NCI-H2171 treated with DMSO at 0.1 percent for 48 hours (cell line): Measurements from ENCODE around the gene DIS3L.
"Not testable (repeated sequence)": the region's sequence is repeated elsewhere in the genome, so short reads cannot be mapped to it uniquely, and the experiment has no call there.

Experiments used
- DNase-seq: peaks from one replicate; lab custom pipeline; 2025; lab: John Stamatoyannopoulos, UW

Gene DIS3L

GRCh38 chr15:66278056-66278455 is 15.3 kb upstream of the DIS3L start:
- DNase-seq = no peak

DNA sequence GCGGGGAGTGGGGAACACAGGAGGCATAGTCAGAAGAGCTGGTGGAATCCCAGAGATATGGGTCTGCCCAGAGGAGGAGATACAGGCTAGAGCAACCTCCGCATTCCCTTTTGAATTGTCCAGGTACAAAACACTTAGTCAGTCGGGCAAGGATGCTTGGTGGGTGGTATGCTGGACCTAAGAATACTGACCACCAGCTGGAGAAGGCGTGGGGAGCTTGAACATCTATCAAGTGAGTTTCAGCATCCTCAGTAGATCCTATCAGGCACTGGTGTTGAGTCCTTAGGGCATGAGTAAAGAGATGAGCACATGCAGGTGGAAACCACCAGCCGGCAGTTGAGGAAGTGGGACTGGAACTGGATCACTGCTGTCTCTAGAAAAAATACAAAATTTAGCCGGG is 14.7 kb upstream of the DIS3L start:
- no peak for DNase-seq

DNA sequence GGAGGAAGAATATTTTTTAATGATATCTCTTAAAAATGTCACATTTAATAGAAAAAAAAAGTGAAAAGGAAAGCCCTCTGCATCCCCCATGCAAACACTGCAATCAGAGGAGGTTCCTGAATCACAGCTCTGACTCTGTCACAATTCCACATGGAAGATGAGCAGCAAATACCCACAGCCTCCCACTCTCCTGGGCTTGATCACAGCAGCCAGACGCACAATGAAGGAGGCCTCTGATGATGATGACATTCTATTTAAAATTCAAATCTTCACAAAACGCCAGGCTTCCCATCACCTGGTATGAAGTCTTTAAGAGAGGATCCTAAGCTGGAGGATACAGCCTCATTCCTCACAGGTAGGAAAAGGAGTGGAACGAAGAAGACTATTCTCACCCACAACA is 9.1 kb upstream of the DIS3L start:
- DNase-seq = no peak

DNA sequence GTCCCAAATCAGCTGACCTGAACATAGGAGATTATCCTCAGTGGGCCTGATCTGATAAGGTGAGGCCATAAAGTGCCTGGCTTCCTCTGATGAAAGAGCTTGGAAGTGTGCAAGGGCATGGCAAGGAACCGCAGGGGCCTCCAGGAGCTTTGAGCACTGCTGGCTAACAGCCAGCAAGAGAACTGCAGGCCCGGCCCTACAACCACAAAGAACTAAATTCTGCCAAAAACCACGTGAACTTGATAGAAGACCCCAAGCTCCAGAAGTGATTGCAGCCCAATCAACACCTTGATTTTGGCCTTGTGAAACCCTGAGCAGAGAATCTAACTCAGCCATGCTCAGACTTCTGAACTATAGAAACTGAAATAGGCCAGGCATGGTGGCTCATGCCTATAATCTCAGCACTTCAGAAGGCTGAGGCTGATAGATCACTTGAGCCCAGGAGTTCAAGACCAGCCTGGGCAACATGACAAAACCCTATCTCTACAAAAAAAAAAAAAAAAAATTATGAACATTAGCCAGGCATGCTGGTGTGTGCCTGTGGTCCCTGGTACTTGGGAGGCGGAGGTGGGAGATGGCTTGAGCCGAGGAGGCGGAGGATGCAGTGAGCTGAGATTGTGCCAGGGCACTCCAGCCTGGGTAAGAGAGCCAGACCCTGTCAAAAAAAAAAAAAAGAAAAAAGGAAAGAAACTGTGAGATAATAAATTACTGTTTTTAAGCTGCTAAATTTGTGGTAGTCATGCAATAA is 7.7 kb upstream of the DIS3L start:
- DNase-seq = no peak

- DNase-seq = peak; percentile 60
Measured at GRCh38 chr15:66287461-66288057, 5.8 kb upstream of the DIS3L start.

DNA sequence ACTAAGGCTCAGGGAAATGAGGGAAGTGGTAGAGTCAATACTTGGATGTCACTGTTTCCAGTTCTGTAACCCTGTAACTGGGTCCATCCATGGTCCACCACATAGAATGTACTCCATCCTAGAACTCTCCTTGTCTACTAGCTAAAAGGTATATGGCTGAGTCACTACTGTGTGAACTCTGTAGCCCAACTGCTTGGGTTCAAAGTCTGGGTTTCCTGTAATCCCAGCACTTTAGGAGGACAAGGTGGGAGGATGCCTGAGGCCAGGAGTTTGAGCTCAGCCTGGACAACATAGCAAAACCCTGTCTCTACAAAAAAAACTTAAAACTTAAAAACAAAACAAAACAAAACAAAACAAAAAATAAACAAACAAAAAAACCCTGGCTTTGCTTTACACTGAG is 5.3 kb upstream of the DIS3L start:
- DNase-seq = no peak

DNA sequence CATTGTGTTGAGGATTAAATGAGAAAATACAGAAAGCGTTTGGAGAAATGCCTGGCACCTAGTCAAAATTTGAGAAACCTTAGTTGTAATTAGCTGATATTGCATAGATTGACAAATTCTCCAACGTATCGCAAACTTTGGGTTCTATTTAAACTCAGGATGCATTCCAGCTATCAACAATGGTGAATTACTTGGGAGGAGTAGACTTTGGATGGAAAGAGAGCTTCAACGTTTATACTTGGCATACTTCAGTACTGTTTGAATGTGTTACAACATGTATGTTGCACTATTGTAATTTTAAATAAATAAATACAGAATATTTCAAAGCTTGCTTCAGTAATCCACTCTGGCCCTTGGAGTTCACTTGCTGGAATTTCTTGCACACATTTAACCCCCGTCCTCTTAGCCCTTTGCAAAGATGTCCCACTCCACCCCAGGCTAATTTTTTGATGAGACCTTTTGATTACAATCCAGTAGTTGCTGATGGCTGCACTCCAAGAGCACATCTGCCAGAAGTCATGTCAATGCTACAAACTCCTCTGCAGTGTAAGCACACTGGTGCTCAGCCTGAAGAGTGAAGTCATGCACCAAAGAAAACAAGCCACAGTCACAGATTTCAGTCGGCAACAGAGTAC is 4.7 kb upstream of the DIS3L start:
- DNase-seq = no peak

DNA sequence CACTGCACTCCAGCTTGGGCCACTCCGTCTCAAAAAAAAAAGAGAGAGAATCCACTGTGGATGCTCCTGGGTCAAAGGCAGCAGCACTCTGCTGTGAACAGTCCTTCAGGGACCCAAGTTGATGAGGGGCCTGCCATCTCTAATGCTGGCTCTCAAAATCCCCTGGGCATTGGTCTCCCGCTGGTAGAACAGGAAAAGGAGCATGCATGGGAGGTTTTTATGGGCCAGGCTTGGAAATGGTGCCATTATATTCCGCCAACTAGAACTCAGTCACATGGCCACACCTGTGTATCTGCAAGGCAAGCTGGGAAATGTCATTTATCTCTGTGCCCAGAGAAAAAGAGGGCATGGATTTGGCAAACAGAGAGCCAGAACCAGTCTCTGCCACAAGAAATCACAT is 3.4 kb upstream of the DIS3L start:
- DNase-seq = no peak

DNA sequence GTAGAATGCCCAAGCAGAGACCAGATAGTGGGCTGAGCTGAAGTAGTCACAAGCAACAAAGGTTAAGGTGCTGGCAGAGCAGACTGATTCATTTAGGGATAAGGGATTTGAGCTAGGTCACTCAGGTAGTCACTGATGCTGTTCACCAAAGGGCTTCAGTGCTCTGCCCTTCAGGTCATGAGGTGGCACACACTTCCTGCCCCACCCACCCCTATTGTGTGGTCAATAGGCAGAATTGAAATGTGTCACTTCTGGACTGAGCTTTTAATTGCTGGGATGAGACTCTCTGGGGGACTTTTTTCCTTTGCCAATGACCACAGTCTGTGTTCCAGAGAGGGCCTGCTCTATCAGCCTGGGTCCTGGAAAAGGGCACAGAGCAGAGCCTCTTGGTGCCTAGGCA is 2.9 kb upstream of the DIS3L start:
- DNase-seq = no peak

DNA sequence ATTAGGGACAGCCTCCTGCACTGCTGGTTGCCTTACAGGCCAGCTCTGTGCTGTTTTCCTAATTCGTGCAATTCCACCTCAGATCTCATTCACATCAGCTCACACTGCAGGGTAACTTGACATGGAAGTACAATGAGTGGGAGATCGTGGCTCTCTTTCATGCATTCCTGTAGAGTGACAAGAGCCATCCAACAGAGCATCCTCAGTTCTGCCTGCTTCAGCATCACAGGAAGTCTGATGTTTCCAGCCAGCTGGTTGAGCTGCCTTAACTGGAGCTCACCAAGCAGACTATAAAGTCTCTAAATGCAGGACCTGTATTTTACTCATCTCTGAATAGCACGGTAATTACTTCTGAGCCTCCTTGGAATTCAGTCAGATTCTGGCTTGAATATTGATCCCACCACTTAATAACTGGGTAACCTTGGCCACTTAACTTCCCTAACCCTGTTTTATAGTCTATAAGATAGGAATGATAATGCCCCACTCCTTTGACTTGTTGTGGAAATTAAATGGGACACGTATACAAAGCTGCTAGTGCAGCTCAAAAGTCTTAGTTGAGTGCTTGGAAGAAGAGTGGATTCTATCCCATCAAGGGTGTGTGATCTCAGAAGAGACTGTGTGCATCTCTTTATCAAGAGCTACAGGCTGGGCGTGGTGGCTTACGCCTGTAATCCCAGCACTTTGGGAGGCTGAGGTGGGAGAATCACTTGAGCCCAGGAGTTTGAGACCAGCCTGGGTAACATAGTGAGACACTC is 1.4 kb upstream of the DIS3L start:
- no peak for DNase-seq

GRCh38 chr15:66292571-66293418 is 573 bp upstream of the DIS3L start:
- peak; percentile 36 for DNase-seq

GRCh38 chr15:66294157-66294931 is 976 bp downstream of the DIS3L start:
- DNase-seq = peak; percentile 65

GRCh38 chr15:66294932-66295235 is 1.5 kb downstream of the DIS3L start:
- DNase-seq = peak; percentile 44

GRCh38 chr15:66296186-66296585 is 2.8 kb downstream of the DIS3L start:
- DNase-seq = no peak

- DNase-seq = peak; percentile 88
Measured at GRCh38 chr15:66298803-66299251, 5.5 kb downstream of the DIS3L start.

DNA sequence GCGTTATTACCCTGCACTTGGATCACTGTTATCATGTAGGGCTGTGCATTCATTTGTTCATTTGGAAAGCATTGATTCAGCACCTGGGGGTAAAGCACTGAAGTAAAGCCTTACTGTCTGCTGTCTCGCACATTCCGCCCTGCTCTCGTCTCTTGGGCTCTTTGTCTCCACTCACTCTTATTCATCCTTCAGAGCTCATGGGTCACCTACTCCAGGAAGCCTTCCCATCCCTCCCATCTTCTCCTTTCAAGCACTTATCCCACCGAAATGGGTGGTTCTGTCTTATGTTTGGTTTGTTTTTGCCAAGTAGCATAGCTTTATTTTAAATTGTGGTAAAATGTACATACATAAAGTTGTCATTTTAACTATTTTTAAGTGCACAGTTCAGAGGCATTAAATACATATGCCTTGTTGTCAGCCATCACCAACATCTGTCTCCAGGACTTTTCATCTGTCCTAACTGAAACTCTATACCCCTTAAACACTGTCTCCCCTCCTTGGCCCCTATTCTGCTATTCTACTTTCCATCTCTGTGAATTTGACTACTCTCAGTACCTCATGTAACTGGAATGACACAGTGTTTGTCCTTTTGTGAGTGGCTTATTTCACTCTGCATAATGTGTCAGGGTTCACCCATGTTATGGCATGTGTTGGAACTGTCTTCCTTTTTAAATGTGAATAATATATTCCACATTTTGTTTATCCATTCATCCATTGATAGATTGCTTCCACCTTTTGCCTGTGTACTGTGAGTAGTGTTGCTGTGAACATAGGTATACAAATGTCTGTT is 9.3 kb downstream of the DIS3L start:
- DNase-seq = peak; percentile 45

DNA sequence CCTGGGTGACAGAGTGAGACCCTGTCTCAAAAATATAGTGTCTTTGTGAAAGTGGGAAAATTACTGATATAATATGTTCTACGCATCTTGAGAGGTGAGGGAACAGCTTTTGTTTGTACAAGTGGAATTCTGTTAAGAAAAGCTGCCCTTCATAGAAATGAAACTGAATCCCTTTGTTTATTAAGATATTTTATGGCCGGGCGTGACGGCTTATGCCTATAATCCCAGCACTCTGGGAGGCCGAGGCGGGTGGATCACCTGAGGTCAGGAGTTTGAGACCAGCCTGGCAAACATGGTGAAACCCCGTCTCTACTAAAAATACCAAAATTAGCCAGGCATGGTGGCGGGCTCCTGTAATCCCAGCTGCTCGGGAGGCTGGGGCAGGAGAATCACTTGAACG is 11.1 kb downstream of the DIS3L start:
- not testable (repeated sequence) for DNase-seq

- DNase-seq = no peak
Measured at GRCh38 chr15:66306381-66306780, 13.0 kb downstream of the DIS3L start.

DNA sequence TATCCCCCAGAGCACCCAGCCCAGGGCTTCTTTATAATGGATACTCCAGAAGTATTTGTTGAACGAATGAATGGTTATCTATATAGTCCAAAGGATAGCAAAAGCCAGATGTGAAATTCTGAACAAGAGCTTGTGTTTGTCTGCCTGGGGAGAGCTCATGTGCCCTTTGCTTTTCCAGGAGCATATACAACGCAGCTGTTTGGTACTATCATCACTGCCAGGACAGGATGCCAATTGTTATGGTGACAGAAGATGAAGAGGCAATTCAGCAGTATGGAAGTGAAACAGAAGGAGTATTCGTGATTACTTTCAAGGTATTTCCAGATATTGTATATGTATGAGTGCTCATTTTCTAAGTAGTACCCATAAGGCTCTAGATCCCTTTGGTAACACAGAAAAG is 15.2 kb downstream of the DIS3L start:
- no peak for DNase-seq

- DNase-seq = no peak
Measured at GRCh38 chr15:66309828-66310227, 16.5 kb downstream of the DIS3L start.
